ENCODE data around the gene ADAMTS3. TPM values are rescaled to one million over a fixed set of nuclear protein-coding genes. Genes with fewer than 3 reads are reported as not detected.
A peak's percentile ranks its signal among the peaks of the same experiment; 100 is the strongest.

The ADAMTS3 gene
- total and polyA plus RNA-seq, 9 of the 15 experiments (the other 6 are each of a cell fraction or from before 2014, with no cell fraction given) = 4.0 to 18.0 (median 12.1) TPM

DNA sequence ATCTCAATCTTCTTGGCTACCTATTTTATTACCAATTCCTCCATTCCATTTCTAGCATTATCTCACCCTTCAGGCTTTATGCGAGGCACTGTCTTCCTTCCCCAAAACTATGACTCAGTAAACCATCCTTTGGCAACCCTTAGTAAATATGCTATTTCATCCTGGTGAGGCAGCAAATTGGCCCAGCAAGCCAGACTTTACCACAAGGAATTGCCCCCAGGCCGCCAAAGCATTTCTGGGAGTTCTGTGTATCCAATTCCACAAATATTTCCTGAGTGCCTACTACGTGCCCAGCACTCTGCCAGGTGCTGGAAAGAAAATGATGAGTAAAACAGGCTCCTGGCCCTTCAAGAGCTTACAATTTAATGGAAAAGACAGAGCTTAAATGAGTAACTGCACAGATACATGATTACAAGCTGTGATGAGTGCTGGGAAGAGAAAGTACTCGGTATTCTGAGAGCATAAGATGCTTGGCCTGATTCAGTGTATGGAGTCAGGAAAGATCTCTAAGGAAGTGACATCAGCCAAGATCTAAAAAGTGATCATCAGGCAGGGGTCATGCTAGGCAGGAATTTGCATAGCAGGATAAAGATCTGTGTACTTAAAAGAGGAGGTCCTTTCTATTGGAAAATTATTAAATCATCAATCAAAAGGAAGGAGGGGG is 193.8 kb downstream of the ADAMTS3 start (continued):
- TF ChIP-seq, protein P1, sequence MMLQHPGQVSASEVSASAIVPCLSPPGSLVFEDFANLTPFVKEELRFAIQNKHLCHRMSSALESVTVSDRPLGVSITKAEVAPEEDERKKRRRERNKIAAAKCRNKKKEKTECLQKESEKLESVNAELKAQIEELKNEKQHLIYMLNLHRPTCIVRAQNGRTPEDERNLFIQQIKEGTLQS (IDR thresholded peaks at IDR 0.05) = peak; percentile 58
- TF ChIP-seq, protein P1 (CRISPR knock-in tag; conservative IDR thresholded peaks at IDR 0.05) = no peak
- no peak for TF ChIP-seq NUFIP1 (IDR thresholded peaks at IDR 0.05; ENCODE audit: partially characterized antibody)
- no peak for TF ChIP-seq ZBTB1 (CRISPR knock-in tag; IDR thresholded peaks at IDR 0.05; ENCODE audit: borderline replicate concordance, low read depth)
- TF ChIP-seq DPF2 (IDR thresholded peaks at IDR 0.05) = peak; percentile 67; the same call in 1 of the 2 replicates
- peak; percentile 88; the same call in 1 of the 2 replicates for TF ChIP-seq ZKSCAN1 (IDR thresholded peaks at IDR 0.05; ENCODE audit: low read depth, low read length)
- TF ChIP-seq NR2C2 (CRISPR knock-in tag; IDR thresholded peaks at IDR 0.05) = no peak
- 0 out of 2 replicates have a peak, but pooled peaks have one; percentile 33 for TF ChIP-seq NR2C2 (tag; IDR thresholded peaks at IDR 0.05)
- TF ChIP-seq SMARCE1 (IDR thresholded peaks at IDR 0.05) = 0 out of 2 replicates have a peak, but pooled peaks have one; percentile 34
- TF ChIP-seq SMARCA4 (IDR thresholded peaks at IDR 0.05) = peak; percentile 52; the same call in 1 of the 2 replicates
- TF ChIP-seq GABPA (tag; conservative IDR thresholded peaks at IDR 0.05; ENCODE audit: low read depth) = 0 out of 2 replicates have a peak, but pooled peaks have one; percentile 46
- TF ChIP-seq TCF3 (CRISPR knock-in tag; IDR thresholded peaks at IDR 0.05) = peak; percentile 5; the same call in 1 of the 2 replicates
- TF ChIP-seq, protein P2, sequence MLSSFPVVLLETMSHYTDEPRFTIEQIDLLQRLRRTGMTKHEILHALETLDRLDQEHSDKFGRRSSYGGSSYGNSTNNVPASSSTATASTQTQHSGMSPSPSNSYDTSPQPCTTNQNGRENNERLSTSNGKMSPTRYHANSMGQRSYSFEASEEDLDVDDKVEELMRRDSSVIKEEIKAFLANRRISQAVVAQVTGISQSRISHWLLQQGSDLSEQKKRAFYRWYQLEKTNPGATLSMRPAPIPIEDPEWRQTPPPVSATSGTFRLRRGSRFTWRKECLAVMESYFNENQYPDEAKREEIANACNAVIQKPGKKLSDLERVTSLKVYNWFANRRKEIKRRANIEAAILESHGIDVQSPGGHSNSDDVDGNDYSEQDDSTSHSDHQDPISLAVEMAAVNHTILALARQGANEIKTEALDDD (IDR thresholded peaks at IDR 0.05) = peak; percentile 27; the same call in 1 of the 2 replicates
- TF ChIP-seq JUN (IDR thresholded peaks at IDR 0.05; ENCODE audit: borderline replicate concordance, low read depth, low read length) = peak; percentile 43; the same call in 1 of the 2 replicates
- TF ChIP-seq JUN (CRISPR knock-in tag; IDR thresholded peaks at IDR 0.05; ENCODE audit: borderline replicate concordance) = no peak
- TF ChIP-seq, protein P3, sequence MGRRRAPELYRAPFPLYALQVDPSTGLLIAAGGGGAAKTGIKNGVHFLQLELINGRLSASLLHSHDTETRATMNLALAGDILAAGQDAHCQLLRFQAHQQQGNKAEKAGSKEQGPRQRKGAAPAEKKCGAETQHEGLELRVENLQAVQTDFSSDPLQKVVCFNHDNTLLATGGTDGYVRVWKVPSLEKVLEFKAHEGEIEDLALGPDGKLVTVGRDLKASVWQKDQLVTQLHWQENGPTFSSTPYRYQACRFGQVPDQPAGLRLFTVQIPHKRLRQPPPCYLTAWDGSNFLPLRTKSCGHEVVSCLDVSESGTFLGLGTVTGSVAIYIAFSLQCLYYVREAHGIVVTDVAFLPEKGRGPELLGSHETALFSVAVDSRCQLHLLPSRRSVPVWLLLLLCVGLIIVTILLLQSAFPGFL (CRISPR knock-in tag; IDR thresholded peaks at IDR 0.05) = no peak
- TF ChIP-seq CEBPB (tag; IDR thresholded peaks at IDR 0.05) = no peak
- TF ChIP-seq MAFF (IDR thresholded peaks at IDR 0.05; ENCODE audit: low read length) = peak; percentile 67
- TF ChIP-seq, protein P4, sequence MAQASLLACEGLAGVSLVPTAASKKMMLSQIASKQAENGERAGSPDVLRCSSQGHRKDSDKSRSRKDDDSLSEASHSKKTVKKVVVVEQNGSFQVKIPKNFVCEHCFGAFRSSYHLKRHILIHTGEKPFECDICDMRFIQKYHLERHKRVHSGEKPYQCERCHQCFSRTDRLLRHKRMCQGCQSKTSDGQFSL (CRISPR knock-in tag; IDR thresholded peaks at IDR 0.05) = no peak
- TF ChIP-seq, protein P4 (tag; IDR thresholded peaks at IDR 0.05) = no peak
- no peak for TF ChIP-seq PHB (CRISPR knock-in tag; IDR thresholded peaks at IDR 0.05)

Data from K562 (cell line).